HS-27A (cell line): Measurements from ENCODE around the gene ANKRD65.
"Not testable (repeated sequence)": the region's sequence is repeated elsewhere in the genome, so short reads cannot be mapped to it uniquely, and the experiment has no call there.

Experiments
- DNase-seq: peaks from one replicate; pipeline ENCODE4 v3.0.0-alpha.2; 2012; ENCODE audit warnings: low read depth, missing footprints

The ANKRD65 gene

DNA sequence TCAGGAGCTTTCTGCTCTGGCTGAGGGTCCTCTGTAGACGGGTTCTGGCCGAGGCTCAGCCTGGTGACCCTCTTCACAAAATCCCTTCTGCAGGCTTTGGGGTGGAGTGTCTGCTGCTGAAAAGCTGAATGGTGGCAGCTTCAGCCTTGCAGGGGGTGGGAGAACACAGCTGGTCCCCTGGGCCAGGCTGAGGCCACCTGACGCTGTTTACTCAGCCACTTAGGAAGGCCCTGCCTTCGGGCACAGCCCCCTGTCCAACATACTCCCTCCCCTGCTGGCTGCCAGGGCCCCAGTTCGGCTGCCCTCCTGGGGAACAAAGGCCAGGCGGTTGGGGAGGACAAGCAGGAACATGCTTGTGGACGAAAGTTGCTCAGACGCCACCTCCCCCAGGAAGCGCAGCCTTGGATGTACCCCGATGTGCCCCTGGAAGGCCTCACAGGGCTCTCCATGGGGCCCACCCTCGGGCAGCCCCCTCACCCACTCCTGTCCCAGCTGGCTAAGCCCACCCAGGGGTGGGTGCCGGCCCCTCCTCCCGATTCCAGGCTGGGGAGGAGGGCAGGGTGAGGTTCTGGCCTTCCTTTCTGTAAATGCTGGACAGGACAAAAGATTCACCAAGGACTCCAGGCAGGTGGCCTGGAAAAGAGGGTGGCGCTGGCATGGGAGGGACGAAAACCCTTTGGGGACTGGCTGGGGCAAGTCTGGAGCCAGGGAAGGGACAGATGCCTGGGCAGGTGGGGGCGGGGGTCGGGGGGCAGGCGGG, at the start of gene ANKRD65:
Gene ANKRD65, minus strand, starts transcription at position 130 of the 760 bp plus-strand sequence. CDS start 271 bp downstream, outside the sequence.
- no peak for DNase-seq

DNA sequence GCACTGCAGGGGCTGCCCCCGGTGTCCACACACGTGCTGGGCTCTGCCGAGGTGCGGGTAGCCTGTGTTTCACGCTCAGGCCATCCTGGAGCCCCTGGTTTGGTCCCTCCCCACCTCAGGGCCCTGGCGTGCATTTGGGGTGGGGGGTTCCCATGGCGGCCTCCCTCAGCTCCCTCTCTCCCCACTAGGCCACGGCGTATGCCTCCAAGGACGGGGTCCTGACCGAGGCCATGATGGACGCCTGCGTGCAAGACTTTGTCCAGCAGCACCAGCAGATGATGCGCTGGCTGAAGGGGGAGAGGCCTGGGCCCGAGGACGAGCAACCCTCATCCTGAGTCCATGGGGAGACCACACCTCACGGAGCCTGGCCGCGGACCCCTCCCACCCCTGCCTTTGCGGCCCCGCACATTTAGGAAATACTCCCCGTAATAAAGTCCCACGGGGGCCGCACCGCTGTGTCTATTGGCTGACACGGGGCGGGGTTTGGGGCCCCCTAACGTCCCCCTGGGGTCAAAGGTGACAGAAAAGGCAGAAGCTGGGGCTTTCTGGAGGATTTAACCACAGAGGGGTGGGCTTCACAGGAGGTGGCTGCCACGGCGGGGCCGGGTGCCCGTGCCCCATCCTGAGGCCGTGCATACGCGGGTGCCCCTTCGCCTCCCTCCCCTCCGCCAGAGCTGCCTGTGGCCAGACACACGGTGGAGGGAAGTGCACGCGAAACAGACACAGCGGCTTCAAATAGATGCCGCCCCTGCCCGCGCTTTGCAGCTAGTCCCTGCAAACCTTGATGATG, 47.3 kb upstream of the ANKRD65 start:
- not testable (repeated sequence) for DNase-seq

DNA sequence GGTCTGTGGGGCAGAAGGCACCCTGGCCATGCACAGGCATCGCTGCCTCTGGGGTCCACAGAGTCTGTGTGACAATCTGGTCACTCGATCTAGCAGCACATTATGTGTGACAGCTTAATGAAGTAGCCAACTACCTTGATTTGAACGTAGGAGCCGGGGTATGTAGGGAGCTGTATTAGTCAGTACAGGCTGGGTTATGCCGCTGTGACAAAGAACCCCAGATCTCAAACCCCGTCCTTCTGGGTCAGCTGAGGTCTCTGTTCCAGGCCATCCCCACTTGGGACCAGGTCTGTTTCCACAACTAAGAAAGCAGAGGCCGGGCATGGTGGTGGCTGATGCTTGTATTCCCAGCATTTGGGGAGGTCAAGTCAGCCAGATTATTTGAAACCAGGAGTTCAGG, 42.2 kb upstream of the ANKRD65 start:
- no peak for DNase-seq

DNA sequence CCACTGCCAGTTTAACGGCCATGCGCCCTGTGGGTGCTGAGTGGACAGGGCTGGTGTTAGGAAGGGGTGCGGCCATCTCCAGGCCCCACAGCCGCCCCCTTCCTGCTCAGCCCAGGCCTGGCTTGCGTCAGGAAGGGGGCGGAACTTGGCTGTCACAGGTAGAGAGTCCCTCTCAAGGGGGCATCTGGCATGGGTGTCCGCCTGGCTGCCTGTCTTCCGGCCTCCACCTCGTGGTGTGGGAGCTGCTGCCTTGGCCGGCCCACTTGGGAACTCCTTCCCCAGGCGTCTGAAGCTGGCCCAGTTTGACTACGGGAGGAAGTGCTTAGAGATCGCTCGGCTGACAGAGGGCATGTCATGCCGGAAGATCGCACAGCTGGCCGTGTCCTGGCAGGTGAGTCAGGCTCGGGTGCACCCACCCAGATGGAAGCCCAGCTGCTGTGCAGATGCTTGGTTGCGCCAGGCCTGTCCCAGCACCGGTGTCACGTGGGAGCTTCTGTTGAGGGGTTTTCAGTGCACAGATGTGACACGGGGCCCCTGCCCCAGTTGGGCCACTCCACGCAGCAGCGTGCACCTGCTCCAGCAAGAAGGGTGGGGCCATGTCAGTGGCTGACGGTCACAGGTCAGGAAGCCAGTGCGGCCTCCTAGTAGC, 41.4 kb upstream of the ANKRD65 start:
- DNase-seq, result no peak

DNA sequence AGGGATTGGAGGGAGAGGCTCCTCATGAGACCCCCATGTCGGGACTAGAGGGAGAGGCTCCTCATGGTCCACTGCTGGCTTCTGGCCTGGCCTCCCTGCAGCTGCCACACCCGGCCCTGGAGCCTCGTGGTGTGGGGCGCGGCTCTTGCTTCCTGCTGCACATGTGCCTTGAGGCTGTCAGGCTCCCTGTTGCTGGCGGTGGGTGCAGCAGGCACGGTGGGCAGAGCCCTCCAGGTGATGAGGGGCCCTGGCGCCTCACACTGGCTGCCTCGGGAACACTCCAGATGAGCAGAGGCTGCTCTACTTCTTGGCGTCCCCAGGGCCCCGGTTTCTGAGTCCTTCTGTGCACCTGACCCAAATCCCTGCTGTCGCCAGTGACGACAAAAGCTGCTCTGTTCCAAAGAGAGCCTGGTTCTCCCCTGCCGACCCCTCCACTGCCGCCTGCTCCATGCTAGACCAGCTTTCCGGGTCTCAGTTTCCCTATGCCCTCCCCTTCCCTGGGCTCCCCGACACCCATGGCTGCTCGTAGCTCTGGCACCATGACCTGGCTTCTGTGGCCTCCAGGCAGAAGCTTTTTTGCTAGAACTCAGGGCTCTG, 40.7 kb upstream of the ANKRD65 start:
- no peak for DNase-seq

DNA sequence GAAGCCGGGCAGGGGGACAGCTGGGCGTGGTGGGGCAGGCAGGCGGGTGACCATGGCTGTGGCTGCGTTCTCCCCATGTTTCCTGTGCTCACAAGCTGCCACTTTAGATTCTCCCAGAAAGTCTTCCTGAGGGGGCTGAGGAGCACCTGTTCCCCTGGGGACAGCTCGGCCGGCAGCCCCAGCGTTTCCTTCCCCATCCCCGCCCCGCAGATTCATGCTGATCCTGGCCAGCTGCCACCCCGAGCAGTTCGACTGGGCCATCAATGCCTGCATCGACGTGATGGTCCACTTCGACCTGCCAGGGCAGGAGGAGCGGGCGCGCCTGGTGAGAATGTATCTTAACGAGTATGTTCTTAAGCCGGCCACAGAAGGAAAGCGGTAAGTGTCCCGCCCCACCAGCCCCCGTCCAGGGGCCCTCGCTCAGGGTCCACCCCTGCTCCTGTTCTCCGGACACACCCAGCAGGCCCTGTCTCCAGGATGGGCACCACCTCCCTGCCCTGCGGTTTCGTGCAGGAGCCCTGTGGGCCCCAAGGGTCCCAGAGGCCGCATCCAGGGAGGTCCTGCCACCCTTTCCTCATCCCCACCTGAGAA, 39.6 kb upstream of the ANKRD65 start:
- no peak for DNase-seq

DNA sequence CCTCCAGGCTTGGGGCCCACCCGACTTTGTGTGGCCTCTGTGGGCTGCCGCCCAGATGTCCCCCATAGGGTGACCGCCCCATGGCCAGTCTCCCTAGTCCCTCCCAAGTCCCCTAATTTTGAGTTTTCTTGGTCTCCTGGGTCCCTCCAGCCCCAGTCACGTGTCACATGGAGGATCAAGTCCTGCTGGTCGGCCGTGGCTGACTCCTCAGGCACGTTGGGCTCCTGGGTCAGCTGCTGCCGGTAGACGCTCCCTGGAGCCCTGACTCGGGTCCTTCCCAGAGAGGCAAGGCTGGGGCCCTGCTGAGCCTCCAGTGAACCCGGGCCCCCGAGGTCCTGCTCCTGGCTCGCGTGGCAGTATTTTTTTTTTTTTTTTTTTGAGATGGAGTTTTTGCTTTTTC, 38.6 kb upstream of the ANKRD65 start:
- not testable (repeated sequence) for DNase-seq

DNA sequence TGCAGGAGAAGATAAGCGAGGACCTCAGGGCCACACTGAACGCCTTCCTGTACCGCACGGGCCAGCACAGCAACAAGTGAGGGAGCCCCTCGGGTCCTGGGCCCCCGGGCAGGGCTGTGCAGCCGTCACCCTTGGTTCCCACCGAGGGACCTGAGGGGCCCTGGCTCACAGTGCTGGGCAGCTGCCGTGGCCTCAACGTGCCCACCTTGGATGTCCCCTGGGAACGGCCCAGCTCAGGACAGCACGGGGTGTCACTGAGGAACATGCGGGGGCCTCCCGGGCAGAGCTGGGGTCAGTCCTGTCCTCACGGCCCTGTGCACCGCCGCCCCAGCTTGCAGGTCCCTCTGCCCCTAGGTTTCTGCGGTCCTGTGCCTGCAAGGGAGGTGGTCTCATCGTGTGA, 38.1 kb upstream of the ANKRD65 start:
- DNase-seq, result not testable (repeated sequence)

DNA sequence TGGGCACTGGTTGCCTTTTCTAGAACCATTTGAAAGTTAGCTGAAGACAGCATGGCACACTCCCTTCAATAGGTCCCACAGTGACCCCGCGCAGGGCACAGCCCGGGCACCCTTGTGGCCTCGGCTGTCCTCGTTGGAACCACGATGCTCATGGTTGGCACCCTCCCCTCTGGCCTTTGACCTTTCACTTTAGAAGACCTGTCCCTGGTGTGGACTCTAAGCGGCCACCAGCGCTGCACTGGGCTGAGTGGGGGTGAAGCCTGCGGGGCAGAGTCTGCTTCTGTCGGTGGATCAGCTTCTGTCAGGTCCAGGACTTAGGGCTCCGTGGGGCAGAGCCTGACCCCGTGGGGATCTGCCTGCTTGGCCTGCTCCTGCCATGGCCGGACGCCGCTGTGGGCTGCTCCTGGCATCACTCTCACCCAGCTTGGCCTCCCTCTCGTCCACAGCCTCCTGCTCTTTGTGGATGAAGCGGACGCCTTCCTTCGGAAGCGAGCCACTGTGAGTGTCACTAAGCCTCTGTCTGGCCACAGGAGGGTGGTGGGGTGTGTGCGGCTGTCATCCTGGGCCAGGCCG, 35.7 kb upstream of the ANKRD65 start:
- not testable (repeated sequence) for DNase-seq

DNA sequence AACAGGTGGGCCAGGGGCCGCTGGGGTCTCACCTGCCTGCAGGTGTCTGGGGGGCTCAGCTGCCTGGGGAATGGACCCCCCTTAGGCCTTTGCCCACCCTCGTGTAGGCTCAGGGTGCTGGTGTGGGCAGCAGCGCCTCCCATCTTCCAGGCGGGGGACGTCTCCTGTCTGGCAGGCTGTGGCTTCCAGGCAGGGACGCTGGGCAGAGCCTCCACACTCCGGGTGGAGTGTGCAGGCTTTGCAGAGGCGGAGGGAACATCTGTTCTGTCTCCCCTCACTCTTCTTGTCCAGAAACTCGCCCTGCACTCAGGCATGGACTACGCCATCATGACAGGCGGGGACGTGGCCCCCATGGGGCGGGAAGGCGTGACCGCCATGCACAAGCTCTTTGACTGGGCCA, 34.9 kb upstream of the ANKRD65 start:
- DNase-seq, result not testable (repeated sequence)

DNA sequence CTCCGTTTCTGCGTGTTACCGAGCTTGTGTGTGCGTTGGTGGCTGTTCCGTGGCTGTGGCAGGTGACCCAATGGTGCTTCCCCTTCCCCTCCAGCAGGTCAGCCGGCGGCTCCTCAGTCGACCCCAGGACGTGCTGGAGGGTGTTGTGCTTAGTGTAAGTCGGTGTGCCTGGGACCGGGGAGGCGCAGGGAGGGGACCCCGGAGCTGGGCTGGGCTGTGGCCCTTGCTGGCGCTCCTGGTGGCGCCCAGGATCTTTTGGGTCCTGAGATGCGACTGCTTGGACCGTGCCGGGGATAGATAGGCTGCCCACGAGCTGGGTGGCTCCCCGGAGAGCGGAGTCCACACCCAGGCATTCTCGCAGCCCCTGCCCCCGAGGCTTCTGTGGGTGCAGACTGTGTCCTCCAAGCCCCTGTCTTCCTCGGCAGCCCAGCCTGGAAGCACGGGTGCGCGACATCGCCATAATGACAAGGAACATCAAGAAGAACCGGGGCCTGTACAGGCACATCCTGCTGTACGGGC, 34.3 kb upstream of the ANKRD65 start:
- DNase-seq, result no peak

DNA sequence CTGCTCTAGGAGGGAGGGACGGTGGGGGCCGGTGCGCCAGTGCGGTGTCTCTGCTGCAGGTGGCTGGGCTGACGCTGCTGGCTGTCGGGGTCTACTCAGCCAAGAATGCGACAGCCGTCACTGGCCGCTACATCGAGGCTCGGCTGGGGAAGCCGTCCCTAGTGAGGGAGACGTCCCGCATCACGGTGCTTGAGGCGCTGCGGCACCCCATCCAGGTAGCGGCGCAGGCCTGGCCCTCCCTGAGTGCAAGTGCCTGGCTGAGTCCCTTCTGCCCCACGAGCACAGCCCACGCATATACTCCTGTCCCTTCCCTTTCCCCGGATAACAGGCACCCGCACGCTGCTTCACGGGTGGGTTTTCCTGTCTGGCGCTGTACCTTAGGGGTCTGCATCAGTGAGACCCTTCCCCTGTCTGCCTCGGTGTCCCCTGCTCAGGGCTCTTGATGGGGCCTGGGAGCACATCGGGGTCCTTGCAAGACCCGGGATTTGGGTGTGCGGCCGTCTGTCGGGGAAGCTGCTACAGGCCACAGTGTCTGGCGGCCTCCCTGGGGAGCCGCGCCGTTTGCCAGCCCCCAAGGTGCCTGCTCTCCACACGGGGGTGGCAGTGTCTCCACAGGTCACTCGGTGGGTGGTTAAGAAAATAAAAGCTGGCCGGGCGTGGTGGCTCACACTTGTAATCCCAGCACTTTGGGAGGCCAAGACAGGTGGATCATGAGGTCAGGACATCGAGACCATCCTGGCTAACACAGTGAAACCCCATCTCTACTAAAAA, 33.4 kb upstream of the ANKRD65 start:
- not testable (repeated sequence) for DNase-seq

DNA sequence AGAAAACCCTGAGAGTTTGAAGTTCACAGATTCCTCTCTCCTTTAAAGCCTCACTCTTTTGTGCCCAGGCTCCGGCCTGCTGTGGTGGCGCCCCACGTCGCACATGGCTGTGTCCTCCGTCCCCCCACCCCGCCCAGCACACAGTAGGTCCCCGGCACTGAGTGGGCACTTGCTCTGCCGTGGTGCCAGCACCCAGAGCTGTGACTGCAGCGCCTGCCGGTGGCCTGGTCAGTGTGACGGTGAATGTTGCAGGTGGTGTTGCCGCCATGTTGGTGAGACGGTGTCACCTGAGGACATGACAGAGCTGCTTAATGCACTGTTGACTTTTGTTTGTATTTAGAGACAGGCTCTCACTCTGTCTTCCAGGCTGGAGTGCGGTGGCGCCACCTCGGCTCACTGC, 31.8 kb upstream of the ANKRD65 start:
- no peak for DNase-seq

DNA sequence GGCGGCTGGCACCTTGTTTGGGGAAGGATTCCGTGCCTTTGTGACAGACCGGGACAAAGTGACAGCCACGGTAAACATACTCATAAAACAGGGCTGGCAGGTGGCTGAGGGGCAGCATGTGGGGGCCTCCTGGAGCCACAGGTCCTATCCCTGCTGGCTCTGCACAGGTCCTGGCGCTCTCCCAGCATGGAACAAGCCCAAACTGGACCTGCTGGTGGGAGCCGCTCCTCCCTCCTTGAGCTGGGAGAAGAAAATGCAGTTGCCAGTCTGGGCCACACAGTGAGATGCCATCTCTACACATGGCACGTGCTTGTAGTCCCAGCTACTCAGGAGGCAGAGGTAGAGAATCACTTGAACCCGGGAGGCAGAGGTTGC, 31.3 kb upstream of the ANKRD65 start:
- not testable (repeated sequence) for DNase-seq

DNA sequence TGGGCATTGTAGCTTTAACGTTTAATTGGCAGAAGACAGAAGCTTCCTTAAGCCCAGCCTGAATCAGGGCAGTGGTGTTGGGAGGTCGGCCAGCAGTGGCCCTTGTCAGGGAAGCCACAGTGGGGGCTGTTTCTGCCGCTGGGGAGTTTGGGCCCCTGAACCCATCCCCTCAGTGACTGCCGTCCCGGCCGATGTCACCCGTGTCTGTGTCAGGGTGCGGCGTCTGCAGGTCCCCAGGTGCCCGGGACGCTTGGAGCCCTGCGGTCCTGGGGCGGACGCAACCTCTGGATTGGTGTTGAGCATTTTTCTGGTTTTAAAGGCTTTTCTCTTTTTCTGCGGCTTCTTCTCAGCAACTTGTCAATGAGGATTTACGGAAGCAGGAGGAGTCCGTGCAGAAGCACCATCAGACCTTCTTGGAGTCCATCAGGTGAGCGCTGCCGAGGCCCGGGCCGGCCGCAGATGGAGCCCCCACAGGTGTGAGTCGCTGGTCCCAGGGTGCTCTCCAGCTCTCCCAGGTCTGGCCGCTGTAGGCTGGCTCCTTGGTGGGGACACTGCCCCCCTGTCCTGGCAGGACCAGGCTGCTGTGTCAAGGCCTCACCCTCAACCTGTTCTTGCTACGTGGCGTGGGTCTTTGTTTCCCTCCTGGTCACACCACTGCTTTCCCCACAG, 30.8 kb upstream of the ANKRD65 start:
- DNase-seq, result no peak

DNA sequence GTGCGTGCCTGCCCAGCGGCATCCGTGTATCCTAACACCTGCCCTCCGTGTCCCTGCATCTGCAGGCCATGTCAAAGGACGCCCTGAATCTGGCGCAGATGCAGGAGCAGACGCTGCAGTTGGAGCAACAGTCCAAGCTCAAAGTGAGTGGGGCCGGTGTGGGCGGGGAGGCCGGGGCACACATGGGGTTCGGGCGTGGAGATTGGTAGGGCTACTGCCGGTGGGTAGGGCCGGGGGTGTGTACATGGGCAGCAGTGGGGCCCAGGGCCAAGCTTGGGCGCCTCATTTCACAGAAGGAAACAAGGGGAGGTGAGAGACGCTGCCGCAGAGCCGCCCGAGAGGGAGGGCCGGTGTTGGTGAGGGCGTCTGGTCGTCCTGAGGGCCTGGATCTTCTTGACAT, 29.5 kb upstream of the ANKRD65 start:
- DNase-seq, result not testable (repeated sequence)

DNA sequence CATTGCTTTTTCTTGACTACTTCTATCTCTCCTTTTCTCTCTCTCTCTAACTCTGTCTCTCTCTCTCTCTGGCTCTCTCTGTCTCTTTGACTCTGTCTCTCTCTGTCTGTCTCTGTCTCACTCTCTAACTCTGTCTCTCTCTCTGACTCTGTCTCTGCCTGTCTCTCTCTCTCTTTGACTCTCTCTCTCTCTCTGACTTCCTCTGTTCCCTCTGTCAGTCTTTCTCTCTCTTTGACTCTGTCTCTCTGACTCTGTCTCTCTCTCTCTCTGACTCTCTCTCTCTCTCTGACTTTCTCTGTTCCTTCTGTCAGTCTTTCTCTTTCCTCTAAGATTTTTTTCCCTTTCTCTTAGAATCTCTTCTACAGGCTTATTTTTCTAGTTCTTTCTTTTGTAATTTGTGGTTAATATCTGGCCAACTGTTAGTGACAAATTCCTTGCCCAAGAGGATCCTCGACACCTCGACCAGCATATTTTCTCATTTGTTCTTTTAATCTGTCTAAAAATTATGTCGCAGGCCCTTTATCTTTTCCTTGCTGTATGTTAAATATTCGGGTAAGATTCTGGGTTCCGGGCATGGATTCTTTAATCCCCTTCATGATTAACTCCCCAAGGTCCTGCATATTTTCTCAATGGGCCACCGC, 28.1 kb upstream of the ANKRD65 start, which contains the start of gene ATAD3C:
Gene ATAD3C, plus strand, starts transcription at position 591 of the 641 bp plus-strand sequence. CDS start 995 bp downstream, outside the sequence.
- DNase-seq, result no peak

DNA sequence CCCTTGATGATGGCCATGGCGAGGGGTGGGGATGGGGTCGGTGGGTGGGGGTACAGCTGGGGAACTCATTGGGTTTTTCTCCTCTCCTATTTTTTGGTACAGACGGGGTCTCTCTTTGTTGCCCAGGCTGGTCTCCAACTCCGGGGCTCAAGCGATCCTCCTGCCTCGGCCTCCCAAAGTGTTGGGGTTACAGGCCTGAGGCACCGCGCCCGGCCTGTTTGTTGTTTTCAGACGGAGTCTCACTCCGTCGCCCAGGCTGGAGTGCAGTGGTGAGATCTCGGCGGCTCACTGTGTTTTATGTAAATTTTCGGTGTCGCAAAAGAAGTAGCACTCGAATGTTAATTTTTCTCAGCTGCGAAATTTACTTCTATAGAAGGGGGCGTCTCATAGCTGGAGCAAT, 25.6 kb upstream of the ANKRD65 start:
- DNase-seq, result not testable (repeated sequence)

DNA sequence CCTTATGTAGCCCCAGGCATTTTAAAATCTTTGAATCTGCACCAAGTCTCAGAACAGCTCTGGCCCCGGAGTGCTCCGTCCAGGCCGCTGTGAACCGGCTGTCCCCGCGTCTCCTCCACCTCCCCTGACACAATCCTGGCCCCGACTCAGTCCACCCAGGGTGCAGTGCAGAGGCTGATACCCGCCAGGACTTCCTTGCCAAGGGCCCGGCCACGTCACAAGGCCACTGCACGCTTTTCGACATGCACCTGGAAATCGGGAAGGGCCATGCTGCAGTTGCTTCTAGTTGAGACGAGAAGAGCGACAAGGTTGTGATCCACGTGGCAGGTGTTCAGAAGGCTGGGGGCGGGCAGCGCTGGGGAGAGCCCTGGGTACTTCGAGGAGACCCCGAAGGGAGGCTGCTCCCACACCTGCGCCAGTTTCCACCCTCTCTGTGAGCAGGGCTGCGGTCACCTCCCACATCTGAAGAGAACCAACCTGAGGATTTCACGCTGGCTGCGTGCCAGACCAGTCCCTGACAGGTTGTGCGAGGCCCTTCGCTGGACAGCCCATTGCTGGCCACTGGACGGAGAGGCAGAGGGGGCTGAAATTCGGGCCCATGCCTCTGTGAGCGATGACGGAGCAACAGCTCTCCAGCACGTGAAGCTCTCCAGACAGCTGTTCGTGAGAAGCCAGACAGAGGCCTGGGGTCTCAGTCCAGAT, 21.1 kb upstream of the ANKRD65 start:
- DNase-seq, result no peak
